ENCODE measurements around the gene COL12A1.
A peak's percentile ranks its signal among the peaks of the same experiment; 100 is the strongest.

The COL12A1 gene

GRCh38 chr6:75205776-75206575 lies at the start of gene COL12A1:
COL12A1 (minus strand) TSS chr6:75206053; CDS start chr6:75202792, 3,261 bp downstream.
- DNase-seq: peak; percentile 22 to 48

GRCh38 chr6:75250552-75250951 lies 44.7 kb upstream of the COL12A1 start:
- DNase-seq: no peak

DNA sequence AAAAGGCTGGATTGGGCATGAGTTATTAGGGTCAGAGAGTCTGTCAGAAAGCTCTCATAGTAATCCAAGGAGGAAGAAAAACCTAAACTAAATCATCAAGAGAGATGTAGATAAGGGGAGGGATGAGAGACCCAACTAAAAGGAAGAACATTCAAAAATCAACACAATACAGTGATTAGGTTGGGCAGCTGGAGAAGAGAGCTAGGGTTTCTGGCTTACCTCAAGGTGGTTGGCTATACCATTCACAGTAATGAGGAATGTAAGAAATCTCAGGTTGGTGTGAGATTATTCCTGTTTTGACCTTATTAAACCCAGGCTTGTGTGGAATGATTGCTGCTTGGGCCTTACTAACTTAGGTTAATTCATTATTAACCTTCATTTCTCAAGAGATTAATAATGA lies 44.0 kb upstream of the COL12A1 start:
- DNase-seq: no peak

DNA sequence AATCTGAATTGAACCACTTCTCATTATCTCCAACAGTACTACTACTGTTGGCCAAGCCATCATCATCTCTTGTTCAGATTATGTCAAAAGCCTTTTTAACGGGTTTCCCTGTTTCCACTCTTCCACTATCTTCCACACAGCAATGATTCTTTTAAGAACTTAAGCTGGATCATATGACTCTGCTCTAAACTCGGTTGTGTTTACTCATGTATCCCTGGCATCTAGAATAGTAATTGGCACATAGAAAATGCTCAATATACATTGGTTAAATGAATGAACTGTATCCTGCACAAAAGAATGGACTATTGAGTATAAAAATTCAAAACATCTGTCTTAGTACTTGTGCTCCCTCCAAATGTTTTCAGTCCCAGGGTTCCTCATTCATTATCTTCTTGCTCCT lies 40.5 kb upstream of the COL12A1 start:
- no peak for DNase-seq

- no peak for DNase-seq
Observed at GRCh38 chr6:75244063-75244584, 38.3 kb upstream of the COL12A1 start.

- peak; percentile 94 to 98 for DNase-seq
Observed at GRCh38 chr6:75243333-75244062, 37.6 kb upstream of the COL12A1 start, which contains the start of gene COX7A2. COX7A2 (minus strand) TSS chr6:75243801; CDS start chr6:75243734, 67 bp downstream.

DNA sequence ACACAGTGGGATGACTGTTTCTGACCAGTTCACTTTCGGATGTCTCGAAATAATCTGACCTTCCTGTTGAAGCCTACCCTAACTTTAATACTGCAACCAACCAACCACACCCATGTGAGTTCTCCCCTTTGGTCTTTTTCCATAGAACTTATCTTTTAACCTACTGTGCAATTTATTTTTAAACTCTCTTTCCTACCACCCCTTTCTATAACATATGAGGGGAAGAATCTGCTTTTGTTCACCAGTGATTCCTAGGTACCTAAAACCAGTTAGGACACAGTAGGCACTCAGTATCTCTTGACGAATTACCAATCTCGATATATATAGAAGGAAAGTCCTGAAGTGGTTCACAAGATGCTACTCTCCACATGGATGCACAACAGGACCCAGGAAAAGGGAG lies 30.8 kb upstream of the COL12A1 start:
- DNase-seq: no peak

DNA sequence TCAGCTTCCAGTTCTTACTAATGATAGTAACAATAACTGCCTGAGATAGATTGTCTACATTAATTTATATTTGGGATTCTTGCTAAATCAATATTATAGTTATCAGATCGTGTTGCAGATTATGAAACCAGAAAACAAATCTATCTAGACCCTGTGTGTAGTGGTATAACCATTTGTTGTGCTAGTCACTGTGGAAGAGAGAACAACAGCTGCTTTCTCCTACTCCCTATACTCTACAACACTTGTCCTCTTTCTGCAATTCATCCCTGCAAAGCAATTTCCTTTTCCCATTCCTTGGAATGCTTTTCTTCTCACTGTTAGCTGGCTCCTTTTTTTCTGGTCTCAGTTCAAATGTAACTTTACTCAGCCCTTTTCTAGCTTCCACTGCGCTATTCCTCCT lies 29.4 kb upstream of the COL12A1 start:
- no peak for DNase-seq

DNA sequence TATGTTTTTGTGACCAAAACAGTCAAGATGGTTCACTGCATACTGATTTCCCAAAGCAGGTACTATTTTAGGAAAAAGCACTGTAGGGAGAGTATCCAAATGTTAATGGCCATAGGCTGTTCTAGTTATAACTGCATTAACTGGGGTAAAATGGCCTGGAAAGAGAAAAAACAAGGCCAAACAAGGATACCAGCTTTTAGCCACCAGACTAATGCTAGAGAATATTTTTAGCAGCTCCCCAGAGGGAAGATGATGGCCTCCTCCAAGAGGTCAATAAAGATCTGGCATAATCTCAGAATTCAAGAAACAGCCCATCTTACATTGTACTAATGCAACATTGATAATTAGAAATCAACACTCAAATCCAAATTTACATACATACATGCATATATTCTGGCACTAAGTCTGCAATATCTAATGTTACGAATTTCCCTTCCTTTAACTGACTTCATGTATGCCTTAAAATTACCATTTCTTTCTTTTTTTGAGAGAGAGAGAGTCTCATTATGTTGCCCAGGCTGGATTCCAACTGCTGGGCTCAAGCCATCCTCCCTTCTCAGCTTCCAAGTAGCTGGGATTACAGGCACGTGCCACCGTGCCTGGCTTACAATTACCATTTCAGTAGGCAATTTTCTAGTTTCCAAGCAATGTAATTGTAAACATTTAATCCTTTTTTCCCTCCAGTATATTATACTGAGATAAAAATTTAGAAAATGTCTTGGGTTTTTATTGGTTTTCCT lies 28.4 kb upstream of the COL12A1 start:
- no peak for DNase-seq

DNA sequence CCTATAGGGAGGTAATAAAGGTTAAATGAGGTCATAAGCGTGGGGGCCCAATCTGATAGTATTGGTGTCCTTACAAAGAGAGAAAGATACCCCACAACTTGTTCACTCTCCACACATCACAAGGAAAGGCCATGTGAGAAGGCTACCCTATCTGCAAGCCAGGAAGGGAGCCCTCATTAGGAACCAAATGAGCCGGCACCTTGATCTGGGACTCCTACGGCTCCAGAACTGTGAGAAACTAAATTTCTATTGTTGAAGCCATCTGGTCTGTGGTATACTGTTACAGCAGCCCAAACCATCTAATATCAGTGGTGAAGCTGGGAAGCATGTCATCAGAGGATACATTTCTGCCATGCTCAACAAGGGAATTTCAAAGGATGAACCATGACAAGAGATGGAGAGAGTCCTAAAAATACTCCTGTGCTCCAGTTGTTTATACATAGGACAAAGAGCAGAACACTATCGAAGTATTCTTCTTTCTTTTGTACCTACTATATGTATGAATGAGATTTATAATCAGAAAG lies 27.3 kb upstream of the COL12A1 start:
- no peak for DNase-seq

GRCh38 chr6:75230484-75231325 lies 24.9 kb upstream of the COL12A1 start:
- DNase-seq: peak; percentile 10 to 15

DNA sequence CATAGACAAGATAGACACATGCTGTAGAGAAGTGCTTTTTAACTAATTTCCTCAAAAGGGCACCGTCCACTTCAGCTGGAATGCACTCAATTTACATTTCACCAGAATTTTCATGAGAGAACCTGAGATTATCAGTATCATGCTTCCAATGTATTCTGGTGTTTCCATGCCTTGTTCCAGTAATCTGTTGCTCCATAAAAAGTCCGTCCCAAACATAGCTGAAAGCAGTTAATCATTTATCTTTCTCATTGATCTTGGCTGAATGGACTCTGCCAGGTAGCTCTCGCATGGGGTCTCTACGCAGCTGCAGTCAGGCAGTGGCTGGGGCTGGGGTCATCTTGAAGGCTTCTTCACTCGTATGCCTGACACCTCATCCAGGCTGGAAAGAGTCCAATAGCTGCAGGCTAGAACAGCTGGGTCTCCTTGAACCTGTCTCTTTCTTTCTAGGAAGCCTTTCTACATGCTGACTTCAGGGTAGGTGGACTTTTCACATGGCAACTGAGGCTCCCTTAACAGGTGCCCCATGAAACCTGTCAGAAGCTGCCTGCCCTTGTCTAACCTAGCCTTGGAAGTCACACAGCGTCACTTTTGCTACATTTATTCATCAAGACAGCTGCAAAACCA lies 18.6 kb upstream of the COL12A1 start:
- DNase-seq: no peak

DNA sequence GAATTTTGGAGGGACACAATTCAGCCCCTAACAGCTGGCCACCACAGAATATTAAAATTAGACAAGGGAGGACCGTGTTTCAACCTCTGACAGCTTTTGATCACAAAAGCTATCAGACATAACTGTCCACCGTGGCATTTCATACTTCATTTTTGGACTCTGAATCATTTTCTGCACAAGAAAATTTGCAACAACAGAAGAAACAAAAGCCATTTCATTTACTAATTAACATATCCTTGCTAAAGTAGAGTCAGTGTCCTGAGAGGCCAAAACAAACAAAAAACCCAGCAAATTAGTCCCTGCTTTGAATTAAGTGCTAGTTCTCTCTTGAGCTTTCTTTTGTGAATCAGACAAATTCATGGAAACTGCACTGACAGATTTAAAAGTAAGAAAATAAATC lies 17.6 kb upstream of the COL12A1 start:
- no peak for DNase-seq

GRCh38 chr6:75222261-75222660 lies 16.4 kb upstream of the COL12A1 start:
- no peak for DNase-seq

- no peak for DNase-seq
Observed at GRCh38 chr6:75221116-75221515, 15.3 kb upstream of the COL12A1 start.

DNA sequence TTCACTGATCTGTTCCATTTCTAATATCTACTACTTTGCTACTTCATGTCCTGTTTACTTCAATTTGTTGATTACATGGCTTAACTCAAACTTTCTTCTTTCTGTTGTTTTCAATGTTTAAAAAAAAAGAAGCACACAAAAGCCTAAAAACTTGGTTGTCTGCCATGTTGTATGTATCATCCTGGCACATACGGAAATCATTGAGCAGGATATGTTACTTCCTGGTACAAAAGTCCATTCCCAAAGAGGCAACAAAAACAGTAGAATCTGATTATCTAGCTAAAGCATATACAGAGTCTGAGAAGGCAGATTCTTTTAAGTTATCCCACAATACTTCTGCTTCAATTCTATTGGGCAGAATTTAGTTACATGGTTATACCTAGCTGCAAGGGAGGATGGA lies 14.5 kb upstream of the COL12A1 start:
- DNase-seq: no peak

DNA sequence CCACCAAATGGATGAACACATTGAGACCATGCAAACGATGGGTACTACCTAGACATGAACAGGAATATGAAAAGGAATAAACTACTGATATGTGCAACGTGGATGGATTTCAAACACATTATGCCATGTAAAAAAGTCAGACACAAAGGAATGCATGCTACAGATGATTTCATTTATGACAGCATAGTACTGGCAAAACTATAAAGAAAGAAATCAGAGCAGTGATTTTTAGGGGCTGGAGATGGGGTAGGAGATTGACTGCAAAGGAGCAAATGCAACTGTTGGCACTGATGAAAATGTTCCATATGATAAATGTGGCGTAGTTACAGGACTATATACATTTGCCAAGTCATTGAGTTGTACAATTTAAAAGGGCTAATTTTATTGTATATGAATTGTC lies 13.4 kb upstream of the COL12A1 start:
- DNase-seq: no peak

- no peak for DNase-seq
Observed at GRCh38 chr6:75217193-75217592, 11.3 kb upstream of the COL12A1 start.

- DNase-seq: no peak
Observed at GRCh38 chr6:75215291-75215690, 9.4 kb upstream of the COL12A1 start.

DNA sequence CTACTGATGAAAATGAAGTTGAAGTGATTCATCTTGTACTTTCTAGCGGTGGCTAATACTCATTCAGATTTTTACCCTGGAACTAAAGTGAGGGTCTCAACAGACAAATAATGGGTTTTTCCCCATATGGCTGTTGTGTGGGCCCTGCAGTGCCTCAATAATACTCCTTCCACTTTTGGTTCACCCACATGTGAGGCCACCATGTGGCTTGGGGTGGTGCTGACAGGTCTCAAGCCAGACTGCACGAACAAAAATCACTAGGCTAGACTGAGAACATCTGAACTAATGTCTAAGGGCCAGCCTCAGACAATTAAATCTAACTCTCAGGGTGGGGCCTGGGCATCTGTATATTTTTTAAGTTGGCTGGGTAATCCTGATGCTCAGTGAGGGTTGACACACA lies 7.9 kb upstream of the COL12A1 start:
- no peak for DNase-seq

DNA sequence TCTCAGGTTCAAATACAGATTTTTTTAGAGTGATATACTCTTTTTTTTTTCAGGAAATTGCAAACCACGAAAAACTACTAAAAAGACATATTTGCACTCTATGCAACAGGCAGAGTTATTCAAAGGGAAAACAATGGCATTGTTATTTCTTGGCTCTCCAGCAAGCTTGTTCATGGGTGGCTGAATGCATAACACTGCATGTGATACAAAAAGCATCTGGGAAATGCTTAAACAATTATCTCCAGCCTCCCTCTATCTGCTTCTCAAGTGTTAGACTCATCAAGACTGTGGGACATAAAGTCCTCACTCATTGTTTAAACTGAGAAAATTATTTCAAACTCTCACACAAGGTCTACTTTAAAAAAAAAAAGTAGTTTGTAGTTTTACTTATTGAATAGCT lies 7.3 kb upstream of the COL12A1 start:
- DNase-seq: no peak
